ENCODE measurements around the gene BEND7.

BEND7 gene

GRCh38 chr10:13521026-13521425, 7.8 kb downstream of the BEND7 start:
- no peak for DNase-seq (ENCODE audit: low spot score)

- no peak for DNase-seq (ENCODE audit: low spot score)
Measured at GRCh38 chr10:13520194-13520593, 8.6 kb downstream of the BEND7 start.

GRCh38 chr10:13518076-13518692, 10.6 kb downstream of the BEND7 start:
- DNase-seq (ENCODE audit: low spot score), result no peak

GRCh38 chr10:13517675-13518074, 11.1 kb downstream of the BEND7 start:
- DNase-seq (ENCODE audit: low spot score), result no peak

GRCh38 chr10:13516176-13516575, 12.6 kb downstream of the BEND7 start:
- DNase-seq (ENCODE audit: low spot score), result no peak

GRCh38 chr10:13515467-13515866, 13.3 kb downstream of the BEND7 start:
- DNase-seq (ENCODE audit: low spot score), result no peak

GRCh38 chr10:13514296-13514695, 14.5 kb downstream of the BEND7 start:
- no peak for DNase-seq (ENCODE audit: low spot score)

GRCh38 chr10:13512564-13512963, 16.2 kb downstream of the BEND7 start:
- DNase-seq (ENCODE audit: low spot score), result no peak

- no peak for DNase-seq (ENCODE audit: low spot score)
Measured at GRCh38 chr10:13511409-13511808, 17.4 kb downstream of the BEND7 start.

- no peak for DNase-seq (ENCODE audit: low spot score)
Measured at GRCh38 chr10:13505052-13505680, 23.6 kb downstream of the BEND7 start.

GRCh38 chr10:13503745-13504463, 24.9 kb downstream of the BEND7 start:
- no peak for DNase-seq (ENCODE audit: low spot score)

- DNase-seq (ENCODE audit: low spot score), result no peak
Measured at GRCh38 chr10:13502380-13502779, 26.4 kb downstream of the BEND7 start.

- DNase-seq (ENCODE audit: low spot score), result no peak
Measured at GRCh38 chr10:13500201-13500600, 28.6 kb downstream of the BEND7 start.

- DNase-seq (ENCODE audit: low spot score), result no peak
Measured at GRCh38 chr10:13499150-13499549, 29.7 kb downstream of the BEND7 start.

GRCh38 chr10:13496931-13497330, 31.9 kb downstream of the BEND7 start:
- no peak for DNase-seq (ENCODE audit: low spot score)

- DNase-seq (ENCODE audit: low spot score), result no peak
Measured at GRCh38 chr10:13496164-13496563, 32.6 kb downstream of the BEND7 start.

- DNase-seq (ENCODE audit: low spot score), result no peak
Measured at GRCh38 chr10:13492493-13493180, 36.2 kb downstream of the BEND7 start.

GRCh38 chr10:13491747-13492360, 37.0 kb downstream of the BEND7 start:
- no peak for DNase-seq (ENCODE audit: low spot score)

GRCh38 chr10:13490503-13490902, 38.3 kb downstream of the BEND7 start:
- no peak for DNase-seq (ENCODE audit: low spot score)

GRCh38 chr10:13489035-13489599, 39.7 kb downstream of the BEND7 start:
- DNase-seq (ENCODE audit: low spot score), result no peak

- no peak for DNase-seq (ENCODE audit: low spot score)
Measured at GRCh38 chr10:13485623-13486022, 43.2 kb downstream of the BEND7 start.

GRCh38 chr10:13483951-13484350, 44.9 kb downstream of the BEND7 start:
- no peak for DNase-seq (ENCODE audit: low spot score)

Measured in cerebellar cortex (tissue), 1 donor.